Panc1 (cell line): ENCODE measurements around the gene TMEM43.

Experiments
- CTCF ChIP-seq: fragments of 450-650 bp; IDR thresholded peaks from 2 replicates; pipeline ENCODE4 v1.5.1; 2017; ENCODE audit warnings: mild to moderate bottlenecking
- SIN3A ChIP-seq: IDR thresholded peaks from 2 replicates; pipeline ENCODE4 v1.6.1; 2012; ENCODE audit warnings: low read depth, mild to moderate bottlenecking, low read length, moderate library complexity, borderline replicate concordance; ENCODE audit not compliant: insufficient read depth

- TF ChIP-seq CTCF: no peak
- no peak for TF ChIP-seq SIN3A
Measured at GRCh38 chr3:14172496-14172895, 47.6 kb downstream of the TMEM43 start.
